PFSK-1 (cell line): ENCODE measurements around the gene PRSS1.

Experiments used
- FOXP2 ChIP-seq: optimal IDR thresholded peaks from 2 replicates; pipeline ENCODE3; 2011; ENCODE audit warnings: borderline replicate concordance, control low read depth, inconsistent platforms; ENCODE audit not compliant: insufficient read depth; ENCODE audit errors: extremely low read length, extremely low read depth
- POLR2AphosphoS5 ChIP-seq: IDR thresholded peaks from 2 replicates; pipeline ENCODE4 v1.6.1; 2012; ENCODE audit warnings: low read depth, mild to moderate bottlenecking, control low read depth, low read length, moderate library complexity
- SIN3A ChIP-seq: IDR thresholded peaks from 2 replicates; pipeline ENCODE4 v1.6.1; 2012; ENCODE audit warnings: mild to moderate bottlenecking, low read length, moderate library complexity, borderline replicate concordance; ENCODE audit not compliant: insufficient read depth
- TAF1 ChIP-seq: IDR thresholded peaks from 2 replicates; pipeline ENCODE4 v1.6.1; 2012; ENCODE audit warnings: low read length, control low read depth, borderline replicate concordance; ENCODE audit not compliant: insufficient read depth
- TF ChIP-seq, protein P1 (sequence below), 2 experiments: IDR thresholded peaks; 2 replicates each; pipeline versions ENCODE4 v1.6.1 to v1.8.0; 2011 to 2012; ENCODE audit warnings: low read depth in 2 of 2, low read length in 2 of 2, control low read depth in 1 of 2, inconsistent platforms in 1 of 2, mild to moderate bottlenecking in 1 of 2, moderate library complexity in 1 of 2; ENCODE audit not compliant: insufficient read depth in 1 of 2

Gene PRSS1

DNA sequence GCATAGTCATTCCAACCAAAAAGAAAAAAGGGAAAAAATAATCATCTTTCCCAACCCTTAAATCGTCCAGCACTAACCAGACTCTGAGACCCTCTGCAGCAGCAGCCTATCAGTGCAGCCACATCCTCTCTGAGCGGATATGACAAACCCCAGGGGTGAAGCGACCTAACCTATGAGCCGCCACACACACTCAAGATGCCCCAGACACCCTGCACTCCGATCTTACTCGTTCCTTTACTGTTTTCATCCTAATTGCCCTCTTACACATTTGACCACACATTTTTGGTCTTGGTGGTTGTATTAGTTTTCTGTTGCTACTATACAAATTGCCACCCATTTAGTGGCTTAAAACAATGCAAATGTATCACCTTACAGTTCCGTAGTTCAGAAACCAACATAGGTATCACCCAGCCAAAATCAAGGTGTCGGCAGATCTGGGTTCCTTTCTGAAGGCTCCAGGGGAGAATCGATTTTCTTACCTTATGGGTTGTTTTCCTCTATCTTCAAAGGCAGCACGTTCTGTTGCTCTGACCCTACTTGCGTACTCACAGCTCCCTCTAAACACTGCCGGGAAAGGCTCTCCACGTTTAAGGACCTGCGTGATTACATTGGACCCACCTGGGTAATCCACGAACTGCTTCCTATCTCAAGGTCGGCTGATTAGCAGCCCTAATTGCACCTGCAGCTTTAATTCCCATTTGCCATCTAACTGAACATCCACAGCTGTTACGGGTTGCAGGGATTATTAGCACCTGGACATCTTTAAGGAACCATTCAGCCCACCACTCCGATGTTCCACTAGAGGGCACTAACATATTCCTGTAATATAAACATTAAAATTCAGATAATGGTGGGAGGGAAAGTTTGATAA lies 37.3 kb upstream of the PRSS1 start:
- no peak for TF ChIP-seq SIN3A
- no peak for TF ChIP-seq POLR2AphosphoS5
- no peak for TF ChIP-seq TAF1

- TF ChIP-seq POLR2AphosphoS5: no peak
- no peak for TF ChIP-seq TAF1
- no peak for TF ChIP-seq FOXP2
- TF ChIP-seq, protein P1, sequence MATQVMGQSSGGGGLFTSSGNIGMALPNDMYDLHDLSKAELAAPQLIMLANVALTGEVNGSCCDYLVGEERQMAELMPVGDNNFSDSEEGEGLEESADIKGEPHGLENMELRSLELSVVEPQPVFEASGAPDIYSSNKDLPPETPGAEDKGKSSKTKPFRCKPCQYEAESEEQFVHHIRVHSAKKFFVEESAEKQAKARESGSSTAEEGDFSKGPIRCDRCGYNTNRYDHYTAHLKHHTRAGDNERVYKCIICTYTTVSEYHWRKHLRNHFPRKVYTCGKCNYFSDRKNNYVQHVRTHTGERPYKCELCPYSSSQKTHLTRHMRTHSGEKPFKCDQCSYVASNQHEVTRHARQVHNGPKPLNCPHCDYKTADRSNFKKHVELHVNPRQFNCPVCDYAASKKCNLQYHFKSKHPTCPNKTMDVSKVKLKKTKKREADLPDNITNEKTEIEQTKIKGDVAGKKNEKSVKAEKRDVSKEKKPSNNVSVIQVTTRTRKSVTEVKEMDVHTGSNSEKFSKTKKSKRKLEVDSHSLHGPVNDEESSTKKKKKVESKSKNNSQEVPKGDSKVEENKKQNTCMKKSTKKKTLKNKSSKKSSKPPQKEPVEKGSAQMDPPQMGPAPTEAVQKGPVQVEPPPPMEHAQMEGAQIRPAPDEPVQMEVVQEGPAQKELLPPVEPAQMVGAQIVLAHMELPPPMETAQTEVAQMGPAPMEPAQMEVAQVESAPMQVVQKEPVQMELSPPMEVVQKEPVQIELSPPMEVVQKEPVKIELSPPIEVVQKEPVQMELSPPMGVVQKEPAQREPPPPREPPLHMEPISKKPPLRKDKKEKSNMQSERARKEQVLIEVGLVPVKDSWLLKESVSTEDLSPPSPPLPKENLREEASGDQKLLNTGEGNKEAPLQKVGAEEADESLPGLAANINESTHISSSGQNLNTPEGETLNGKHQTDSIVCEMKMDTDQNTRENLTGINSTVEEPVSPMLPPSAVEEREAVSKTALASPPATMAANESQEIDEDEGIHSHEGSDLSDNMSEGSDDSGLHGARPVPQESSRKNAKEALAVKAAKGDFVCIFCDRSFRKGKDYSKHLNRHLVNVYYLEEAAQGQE (IDR thresholded peaks at IDR 0.05; ENCODE audit: insufficient read depth in 1 of 2, low read depth in 2 of 2, low read length in 2 of 2): no peak
These were observed 36.7 kb upstream of the PRSS1 start for GRCh38 chr7:142712617-142712957.

GRCh38 chr7:142714375-142714774 lies 34.9 kb upstream of the PRSS1 start:
- no peak for TF ChIP-seq POLR2AphosphoS5
- no peak for TF ChIP-seq SIN3A
- TF ChIP-seq FOXP2: no peak
- TF ChIP-seq, protein P1 (IDR thresholded peaks at IDR 0.05; ENCODE audit: insufficient read depth in 1 of 2, low read depth in 2 of 2, low read length in 2 of 2): no peak
- TF ChIP-seq TAF1: no peak

- TF ChIP-seq, protein P1 (IDR thresholded peaks at IDR 0.05; ENCODE audit: insufficient read depth in 1 of 2, low read depth in 2 of 2, low read length in 2 of 2): no peak
These were observed 32.7 kb upstream of the PRSS1 start for GRCh38 chr7:142716596-142716995.

DNA sequence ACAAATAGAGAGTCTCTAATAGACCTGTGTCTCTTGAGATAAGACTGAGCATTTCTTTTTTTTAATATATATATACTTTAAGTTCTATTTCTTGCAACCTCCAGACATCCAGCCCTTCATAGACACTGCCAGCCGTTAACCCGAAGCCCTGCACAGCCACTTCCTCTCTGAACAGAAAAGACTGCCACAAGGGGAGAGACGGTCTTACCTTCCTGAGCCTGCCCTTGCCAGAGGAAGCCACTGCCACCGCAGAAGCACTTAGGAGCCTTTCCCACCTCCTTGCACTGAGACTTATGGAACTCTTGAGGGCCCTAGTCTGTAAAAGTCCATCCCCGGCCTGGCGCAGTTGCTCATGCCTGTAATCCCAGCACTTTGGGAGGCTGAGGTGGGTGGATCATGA lies 31.8 kb upstream of the PRSS1 start:
- no peak for TF ChIP-seq SIN3A

- TF ChIP-seq, protein P1 (IDR thresholded peaks at IDR 0.05; ENCODE audit: insufficient read depth in 1 of 2, low read depth in 2 of 2, low read length in 2 of 2): no peak
- no peak for TF ChIP-seq TAF1
- TF ChIP-seq FOXP2: no peak
- TF ChIP-seq SIN3A: no peak
- TF ChIP-seq POLR2AphosphoS5: no peak
These were observed 31.0 kb upstream of the PRSS1 start for GRCh38 chr7:142718313-142718712.
